ENCODE data around the gene CSMD2.

The CSMD2 gene

DNA sequence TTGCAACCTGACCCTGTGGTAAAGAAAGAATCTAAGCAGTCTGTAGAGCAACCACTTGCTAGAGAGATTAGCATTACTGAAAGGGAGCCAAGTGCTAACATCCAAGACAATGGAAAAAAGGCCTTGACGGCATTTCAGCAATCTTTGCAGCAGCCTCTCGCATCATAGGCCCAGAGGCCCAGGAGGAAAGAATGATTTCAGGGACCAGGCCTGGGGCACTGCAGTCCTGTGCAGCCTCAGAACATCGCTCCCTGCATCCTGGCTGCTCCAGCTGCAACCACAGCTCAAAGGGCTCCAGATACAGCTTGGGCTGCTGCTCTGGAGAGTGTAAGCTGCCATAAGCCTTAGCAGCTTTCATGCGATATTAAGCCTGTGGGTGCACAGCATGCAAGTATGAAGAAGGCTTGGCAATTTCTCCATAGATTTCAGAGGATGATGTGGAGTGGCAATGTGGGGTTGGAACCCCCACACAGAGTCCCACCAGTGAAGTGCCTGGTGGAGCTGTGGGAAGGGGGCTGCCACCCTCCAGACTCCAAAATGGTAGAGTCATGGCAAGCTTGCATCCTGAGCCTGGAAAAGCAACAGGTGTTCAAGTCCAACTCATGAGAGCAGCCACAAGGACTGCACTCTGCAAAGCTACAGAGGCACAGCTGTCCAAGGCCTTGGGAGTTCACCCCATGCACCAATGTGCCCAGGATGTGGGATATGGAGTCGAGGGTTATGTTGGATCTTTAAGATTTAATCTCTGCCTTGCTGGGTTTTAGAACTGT is 411.8 kb downstream of the CSMD2 start:
- DNase-seq (ENCODE audit: low read depth in 2 of 2) = no peak

DNA sequence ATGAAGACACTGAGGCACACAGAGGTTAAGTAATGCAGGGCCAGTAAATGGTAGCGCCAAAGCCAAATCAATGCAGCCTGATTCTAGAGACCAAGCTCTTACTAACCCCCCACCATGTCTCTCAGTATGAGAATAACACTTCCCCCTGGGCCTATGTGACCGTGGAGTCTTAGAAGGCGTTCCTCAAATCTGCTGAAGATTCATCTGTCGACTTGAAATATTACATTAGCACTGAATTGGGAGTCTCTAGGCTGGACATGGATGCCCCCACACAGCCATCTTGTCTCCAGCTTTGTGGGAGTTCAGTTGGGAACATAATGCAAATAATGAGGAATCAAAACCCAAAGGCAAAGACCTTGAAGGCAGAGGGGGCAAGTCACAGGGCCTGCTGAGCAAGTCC is 419.1 kb downstream of the CSMD2 start:
- DNase-seq (ENCODE audit: low read depth in 2 of 2) = no peak

DNA sequence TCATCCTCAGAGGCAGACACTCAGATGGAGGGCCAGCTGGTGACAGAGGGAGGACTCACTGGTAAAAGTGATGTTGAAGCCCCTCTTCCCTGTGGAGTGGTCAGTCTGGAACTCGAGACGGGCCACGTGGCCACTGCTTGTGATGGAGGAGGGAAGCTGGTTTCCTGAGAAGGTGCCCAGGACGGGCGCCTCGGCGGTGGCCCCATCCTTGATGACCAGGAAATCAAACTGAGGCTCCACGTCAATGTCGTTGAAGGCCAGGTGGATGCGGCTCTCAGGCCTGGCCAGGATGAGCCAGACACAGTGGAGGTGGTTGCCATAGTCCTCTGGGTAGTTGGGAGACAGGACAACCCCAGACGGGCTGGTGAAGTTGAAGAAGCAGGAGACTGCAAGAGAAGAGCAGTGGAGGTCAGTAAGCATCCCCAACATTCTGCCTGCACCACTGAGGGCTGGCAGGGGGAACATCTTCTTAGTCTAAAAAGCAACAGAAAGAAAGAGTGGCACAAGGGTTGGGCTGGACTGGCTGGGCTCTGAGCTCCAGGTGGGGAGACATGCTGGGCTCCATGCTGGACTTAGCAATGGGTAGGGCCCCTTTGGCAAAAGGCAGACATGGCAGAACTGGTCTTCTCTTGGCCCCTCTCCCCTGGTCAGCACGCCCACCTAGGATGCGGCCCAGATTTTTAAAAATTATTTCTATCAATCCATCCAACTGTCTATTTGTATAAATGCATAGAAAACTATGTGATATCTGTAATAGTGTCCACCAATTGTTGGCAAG is 421.6 kb downstream of the CSMD2 start:
- no peak for DNase-seq (ENCODE audit: low read depth in 2 of 2)

DNA sequence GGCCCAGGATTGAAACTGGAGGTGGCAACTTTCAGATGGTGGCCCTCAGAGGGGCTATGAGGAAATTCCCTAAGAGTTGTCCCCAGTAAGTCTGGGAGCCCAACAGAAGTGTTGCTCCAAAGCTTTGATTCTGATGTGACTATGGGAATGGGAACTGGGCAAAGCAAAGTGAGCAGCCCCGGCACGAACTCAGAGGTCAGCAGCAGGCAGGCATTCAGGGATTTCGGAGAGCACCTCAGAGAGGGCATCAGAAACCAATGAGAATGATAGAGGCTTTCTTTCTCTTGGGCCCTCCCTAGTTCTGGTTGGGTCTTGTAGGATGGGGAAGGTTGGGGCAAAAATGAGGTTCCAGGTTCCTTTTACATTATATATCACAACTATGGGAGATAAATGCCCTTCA is 422.4 kb downstream of the CSMD2 start:
- no peak for DNase-seq (ENCODE audit: low read depth in 2 of 2)

DNA sequence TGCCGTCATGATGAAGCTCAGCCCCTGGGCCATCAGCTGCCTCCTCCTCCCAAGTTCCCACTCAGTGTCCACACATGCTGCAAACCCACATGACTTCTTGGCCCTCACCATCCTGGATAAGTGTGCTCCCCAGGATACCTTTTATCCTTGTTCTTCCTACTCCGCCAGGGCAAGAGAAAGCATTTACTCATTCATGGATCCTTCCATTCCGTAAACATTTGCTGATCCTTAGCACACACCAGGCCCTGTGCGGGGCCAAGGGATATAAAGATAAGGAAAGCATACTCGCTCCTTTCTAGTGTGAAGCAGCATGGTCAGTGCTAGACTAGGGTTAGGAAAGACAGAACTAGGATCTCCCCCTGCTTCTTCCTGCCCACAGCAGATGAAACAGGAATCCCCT is 423.3 kb downstream of the CSMD2 start:
- DNase-seq (ENCODE audit: low read depth in 2 of 2) = no peak

DNA sequence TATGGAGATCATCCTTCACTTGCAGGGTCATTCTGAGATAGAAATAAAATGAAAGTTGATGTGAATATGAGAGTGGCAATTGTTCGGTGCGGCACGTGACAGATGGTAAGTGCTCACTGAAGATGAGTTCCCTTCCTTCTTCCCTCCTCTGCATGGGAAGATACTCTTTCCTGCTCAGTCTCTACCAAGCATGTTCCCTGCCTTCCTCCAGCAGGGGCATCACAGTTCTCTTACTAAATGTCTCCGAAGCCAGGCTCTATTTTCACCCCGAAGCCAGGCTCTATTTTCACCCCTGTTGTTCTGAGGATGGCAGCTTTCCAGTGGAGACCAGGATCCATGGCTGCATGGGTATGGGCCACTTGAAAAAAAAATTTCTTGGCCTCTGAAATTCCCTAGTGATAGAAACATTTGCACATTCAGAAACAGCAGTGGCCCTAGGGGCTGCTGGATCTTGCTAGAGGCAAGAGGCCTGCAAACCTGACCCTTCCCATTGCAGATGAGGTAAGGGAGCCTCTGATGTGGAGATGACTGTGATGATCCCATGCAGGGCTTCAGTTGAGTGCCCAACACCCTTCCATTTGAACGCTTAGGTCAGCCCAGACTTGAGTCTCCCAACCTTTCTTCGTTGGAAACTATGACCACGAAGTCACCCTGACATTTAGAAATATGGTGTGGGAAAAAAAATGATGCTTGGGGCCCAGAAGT is 424.8 kb downstream of the CSMD2 start:
- DNase-seq (ENCODE audit: low read depth in 2 of 2) = no peak

DNA sequence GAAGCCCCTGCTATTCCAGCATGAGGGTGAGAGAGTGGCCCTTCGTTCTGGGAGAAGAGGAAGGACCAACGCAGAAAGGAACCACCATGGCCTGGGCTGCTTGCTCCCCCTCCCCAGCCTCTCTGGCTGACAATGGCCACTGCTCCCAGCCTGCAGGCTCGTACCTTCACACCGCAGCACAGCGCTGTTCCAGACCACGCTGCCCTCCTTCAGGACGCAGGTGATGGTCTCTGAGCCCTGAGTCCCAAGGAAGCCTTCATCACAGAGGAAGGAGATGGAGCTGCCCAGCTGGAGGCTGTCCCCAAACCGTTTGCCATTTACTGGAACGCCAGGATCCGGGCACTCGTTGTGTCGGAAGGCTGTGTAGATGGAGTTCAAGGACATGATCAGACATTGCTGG is 426.1 kb downstream of the CSMD2 start:
- DNase-seq (ENCODE audit: low read depth in 2 of 2) = no peak

DNA sequence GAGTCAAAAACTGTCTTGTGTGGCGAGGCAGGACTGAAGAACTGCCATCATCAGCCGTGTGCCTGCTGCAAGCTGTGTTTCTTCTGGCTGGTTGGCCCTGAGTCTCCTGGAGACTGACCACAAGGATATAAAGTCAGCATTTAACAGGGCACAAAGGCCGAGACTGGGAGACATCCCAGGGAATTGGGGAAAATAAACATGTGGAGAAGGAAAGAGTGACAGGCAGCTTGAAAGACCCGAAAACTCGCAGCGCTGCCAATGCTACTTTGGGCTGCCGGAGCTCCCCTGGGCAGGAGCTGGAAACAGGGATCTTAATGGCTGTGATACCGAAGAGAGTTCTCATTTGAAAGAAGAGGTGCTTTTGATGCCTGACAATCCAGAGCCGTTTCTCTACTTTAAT is 426.5 kb downstream of the CSMD2 start:
- DNase-seq (ENCODE audit: low read depth in 2 of 2) = no peak

DNA sequence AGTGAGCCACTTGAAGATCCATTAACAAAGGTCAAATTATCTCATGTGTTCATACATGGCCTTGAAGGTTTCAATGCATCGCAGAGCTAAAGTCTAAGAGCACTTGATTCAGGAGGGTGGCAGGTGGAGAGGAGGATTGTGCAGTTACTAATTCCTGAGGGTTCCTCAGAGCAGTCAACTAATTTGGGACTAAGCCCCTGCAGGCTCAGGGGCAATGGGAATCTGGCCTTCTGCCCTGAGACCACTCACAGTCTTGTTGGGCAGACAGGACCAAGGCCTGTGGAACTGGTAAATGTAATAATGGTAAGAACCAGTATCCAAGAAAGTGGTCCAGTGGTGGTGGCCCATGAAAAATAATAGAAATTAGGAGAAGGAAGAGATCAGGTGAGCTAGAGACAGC is 428.5 kb downstream of the CSMD2 start:
- DNase-seq (ENCODE audit: low read depth in 2 of 2) = no peak

DNA sequence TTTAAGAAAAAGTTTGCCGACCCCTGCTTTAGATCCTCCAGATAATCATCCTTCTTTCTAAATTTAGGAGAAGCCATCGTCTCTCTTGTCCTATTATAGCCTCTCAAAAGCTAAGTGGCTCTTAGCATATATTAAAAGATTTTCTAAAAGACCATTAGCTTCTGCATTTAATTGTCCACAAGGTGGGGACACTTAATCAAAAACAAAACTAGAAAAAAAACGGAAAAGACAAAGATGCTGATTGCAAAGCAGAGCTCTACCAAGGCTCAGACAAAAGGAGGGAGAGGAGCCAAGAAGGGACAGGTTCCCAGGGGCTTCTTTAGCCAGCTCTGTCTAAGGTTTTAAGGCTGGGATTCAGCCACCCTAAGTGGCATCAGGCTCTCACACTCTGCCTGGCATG is 429.4 kb downstream of the CSMD2 start:
- DNase-seq (ENCODE audit: low read depth in 2 of 2) = no peak

DNA sequence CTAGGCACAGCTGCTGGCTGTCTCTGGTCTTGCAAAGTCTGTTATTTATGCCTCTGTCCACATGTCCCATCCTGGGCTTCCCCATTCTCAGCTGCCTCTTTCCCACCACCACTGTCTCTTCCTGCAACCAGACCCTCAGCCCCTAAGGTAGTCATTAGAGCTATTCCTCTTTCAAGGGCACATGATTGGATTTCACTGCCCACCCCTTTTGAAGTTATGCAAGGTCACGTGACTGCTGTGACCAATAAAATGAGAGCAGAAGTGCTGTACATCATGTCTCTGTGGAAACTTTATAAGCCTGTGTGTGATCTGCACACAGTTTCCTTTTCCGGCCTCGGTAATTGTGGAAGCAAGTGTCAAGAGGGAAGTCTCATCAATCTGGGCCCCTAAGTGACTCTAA is 437.7 kb downstream of the CSMD2 start:
- no peak for DNase-seq (ENCODE audit: low read depth in 2 of 2)

DNA sequence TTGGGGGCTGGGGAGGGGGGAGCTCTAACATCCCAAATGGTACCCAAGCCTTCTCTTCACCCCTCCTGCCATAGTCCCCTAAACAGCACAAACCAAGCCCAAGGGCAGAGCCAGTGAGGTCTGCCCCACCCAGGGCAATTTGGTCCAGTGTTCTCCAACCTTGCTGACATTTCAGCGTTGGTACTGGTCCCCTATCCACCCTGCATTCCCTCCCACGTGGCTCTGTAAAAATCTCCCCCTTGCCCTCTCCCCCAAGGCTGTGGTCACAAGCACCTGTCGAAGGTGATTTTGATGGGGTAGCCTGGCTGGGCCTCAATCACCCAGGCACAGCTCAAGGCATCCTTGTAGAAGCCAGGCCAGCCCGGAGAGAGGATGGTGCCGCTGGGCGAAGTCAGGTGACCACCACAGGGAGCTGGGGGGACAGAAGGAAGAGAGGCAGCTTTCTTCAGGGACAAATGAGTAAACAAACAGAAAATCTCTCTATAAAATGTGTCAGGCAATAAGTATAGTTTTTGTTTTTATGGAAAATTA is 438.7 kb downstream of the CSMD2 start:
- DNase-seq (ENCODE audit: low read depth in 2 of 2) = no peak

DNA sequence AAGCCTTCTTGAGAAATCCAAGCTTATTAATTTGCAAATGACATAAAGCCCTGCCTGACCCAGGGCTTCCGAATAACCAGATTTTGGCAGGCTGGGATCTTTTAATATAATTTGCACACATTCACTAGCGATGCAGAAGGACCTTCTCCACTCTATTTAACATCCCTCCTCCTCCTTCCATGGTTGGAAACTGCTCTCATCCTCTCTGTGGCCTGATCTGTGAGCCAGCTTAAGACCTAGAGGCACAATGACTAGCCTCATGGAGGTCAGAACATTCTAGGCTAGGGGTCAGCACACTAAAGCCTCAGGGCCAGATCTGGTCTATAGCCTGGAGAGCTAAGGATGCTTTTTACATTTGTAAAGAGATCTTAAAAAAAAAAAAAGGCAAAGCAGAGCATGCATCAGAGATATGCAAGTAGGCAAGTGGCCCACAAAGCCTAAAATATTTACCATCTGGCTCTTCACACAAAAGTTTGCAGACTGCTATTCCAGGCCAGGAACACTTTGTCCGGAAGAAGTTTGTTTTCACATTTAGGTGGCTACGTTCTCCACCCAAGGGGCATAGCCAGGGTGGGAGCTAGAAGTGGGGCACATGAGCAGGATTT is 439.4 kb downstream of the CSMD2 start:
- DNase-seq (ENCODE audit: low read depth in 2 of 2) = no peak

DNA sequence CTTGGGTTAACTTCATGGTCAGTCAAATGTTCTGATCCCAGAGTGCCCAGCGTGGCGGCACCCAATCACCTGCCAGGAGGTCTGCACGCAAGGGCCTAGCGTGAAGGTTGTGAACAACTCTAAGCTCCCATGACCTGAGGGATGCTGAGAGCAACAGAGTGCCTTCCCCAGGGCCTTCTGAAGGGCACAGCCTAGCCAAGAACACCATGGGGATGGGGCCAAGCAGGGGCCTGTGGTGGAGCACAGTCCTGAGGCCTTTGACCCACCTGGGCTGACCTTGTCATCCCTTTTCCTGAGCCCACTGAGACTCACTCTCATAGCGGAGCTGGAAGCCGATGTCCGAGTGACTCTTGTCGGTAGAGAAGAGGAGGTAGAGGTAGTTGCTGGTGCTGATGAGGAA is 440.0 kb downstream of the CSMD2 start:
- no peak for DNase-seq (ENCODE audit: low read depth in 2 of 2)

DNA sequence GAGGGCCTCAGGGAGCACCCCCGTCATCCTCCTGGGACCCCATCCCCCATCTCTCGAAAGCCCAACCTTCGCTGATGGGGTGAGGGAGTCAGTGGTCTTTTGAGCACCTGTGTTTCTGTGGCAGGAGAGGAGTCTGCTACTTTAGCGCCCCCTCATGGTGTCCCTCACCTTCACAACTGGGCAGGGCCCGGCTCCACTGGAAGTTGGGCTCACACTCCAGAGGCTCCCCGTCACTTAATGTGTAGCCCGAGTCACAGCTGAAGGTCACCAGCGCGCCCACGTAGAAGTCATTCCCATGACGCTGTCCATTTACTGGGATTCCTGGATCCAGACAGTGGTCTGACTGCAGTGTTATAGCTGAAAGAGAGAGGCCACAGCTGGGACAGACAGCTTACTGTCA is 440.7 kb downstream of the CSMD2 start:
- DNase-seq (ENCODE audit: low read depth in 2 of 2) = no peak

DNA sequence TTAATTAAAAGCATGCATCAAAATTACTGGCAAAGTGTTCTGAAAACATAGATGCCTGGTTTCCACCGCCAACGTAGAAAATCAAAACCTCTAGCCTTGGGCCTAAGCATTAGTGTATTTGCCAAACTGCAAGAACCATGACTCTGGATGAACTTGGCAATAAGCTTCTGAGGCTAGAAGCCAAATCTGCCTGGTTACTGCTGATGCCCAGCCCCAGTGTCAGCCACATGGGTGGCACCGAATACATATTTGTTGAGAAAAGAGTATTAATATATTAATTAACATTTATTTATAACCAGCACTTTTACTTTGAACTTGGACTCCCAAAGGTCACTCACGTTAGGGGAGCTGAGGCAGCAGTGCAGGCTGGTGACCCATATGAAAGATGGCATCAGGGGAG is 441.8 kb downstream of the CSMD2 start:
- DNase-seq (ENCODE audit: low read depth in 2 of 2) = no peak

DNA sequence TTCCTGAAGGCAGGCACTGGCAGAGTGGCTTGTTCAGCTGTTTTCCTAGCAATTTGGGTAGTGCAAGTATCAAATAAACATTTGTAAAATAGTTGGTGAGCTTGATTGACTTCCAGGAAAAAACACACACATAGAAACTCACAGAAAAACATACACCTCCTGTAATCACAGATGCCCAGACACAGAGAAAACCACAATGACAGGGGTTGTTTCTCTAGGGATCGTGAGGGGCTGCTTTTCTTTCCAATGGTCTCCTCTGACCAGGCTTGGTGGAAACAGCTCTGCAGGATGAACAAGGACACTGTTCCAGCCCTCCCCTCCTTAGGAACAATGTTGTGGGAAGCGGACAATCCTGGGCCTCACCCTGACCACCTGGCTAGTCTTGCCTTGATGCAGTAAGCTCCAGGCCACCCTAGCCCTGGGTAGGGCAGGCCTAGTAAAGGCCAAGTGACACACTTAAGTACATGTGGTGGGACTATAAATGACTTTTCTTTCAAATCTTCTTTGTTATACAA is 443.7 kb downstream of the CSMD2 start:
- no peak for DNase-seq (ENCODE audit: low read depth in 2 of 2)

DNA sequence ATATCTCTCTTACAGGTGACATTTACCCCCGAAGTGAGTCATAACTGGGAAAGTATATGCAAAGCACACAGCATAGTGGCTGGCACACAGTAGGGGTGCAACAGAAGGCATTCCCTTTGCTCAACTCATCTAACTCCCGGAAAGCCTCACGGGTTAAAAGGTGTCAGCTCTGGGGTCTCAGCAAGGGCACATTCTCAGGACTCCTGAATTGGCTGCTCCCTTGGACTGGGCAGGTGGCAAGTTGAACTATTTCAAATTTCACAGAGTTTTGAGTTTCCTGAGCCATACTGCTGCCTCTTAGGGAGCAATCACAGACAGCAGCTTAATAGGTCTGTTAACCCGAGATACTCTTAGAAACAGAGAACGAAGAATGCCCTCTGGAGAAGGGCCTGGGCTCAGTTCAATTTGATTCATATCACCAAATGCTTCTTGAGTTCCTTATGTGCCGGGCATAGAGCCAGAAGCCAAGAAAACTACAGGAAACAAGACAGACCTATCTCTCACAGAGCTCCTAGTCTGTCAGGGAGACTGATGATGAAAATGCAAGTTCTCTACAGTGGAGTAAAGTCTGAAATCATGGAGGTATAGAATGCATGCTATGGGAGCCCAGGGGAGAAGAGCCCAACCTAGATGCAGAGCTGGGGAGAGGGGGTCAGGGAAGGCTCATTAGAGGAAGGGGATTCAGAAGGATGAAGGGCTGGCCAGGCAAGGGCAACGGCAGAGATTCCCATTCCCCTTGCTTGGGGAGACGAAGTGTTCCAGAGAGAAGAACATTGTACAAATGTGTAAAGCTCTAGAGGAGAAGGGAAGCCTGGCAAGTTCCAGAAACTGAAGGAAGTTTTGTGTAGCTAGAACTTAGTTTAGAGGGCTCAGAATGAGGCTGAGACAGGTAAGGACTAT is 445.0 kb downstream of the CSMD2 start:
- DNase-seq (ENCODE audit: low read depth in 2 of 2) = no peak

DNA sequence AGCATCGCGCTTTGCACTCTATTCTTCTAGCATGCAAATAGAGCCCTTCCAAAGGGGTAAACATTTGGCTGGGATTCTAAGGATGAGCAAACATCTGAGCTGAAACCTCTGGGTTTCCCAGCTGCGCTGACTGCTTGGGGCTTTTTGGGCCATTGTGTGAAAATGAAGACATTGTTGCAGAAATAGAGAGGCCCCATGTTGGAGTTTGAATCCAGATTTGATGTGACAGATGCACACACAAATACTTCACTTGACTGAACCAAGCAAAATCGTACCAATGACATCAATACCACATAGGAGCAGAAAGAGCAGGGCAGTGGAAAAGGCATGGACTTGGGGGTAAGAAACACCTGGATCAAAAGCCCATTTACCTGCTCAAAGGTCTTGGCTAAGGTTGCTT is 445.7 kb downstream of the CSMD2 start:
- DNase-seq (ENCODE audit: low read depth in 2 of 2) = no peak

DNA sequence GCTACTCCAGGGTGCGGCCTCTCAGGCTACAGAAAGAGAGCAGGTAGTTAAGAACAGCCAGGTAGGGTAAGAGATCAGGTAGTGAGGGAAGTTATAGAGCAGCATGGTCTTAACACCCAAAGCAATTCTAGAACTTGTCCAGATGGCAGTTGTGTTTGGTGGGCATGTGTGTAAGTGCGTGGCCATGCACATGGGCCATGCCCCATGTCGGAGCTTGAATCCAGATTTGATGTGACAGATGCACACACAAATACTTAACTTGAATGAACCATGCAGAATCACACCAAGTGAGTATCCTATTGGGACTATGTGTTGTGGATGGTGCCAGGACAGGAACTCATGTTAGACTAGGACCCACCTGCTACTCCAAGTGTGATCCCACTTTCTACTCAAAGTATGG is 446.8 kb downstream of the CSMD2 start:
- DNase-seq (ENCODE audit: low read depth in 2 of 2) = no peak

All from activated CD8-positive, alpha-beta memory T cell treated with anti-CD3 and anti-CD28 coated beads for 4 hours (primary cell).